GM12878 (cell line): ENCODE measurements around the gene CDK5RAP1. TPM values are rescaled to one million over a fixed set of nuclear protein-coding genes. Genes with fewer than 3 reads are reported as not detected.

ENCODE experiments used
- ATAC-seq: fragments of 200-7000 bp; cut with Tn5 transposase; 3 replicates; pipeline ENCODE4 v1.9.1; 2020; ENCODE audit warnings: mild to moderate bottlenecking, moderate library complexity
- BruUV-seq: library from RNA; stranded (reverse); fragments of 400-500 nt; replicated peaks from 2 replicates; lab custom pipeline; 2021; lab: Mats Ljungman, UMichigan
- CTCF ChIA-PET: fragments of 300-600 bp; sonication (Branson Sonifier 250); formaldehyde crosslinking; extraction: SDS; loops from one replicate; lab custom pipeline; 2021; ENCODE audit warnings: inconsistent platforms; lab: Yijun Ruan, JAX
- POLR2A ChIA-PET: fragments of 350-600 bp; formaldehyde crosslinking; extraction: SDS; loops from one replicate; lab custom pipeline; 2021; ENCODE audit warnings: inconsistent platforms; lab: Charles Lee
- RAD21 ChIA-PET: fragments of 300-600 bp; sonication (Branson Sonifier 250); formaldehyde crosslinking; loops from one replicate; lab custom pipeline; 2023; ENCODE audit warnings: antibody characterized with exemption; ENCODE audit not compliant: unreplicated experiment; lab: Charles Lee
- SMC1A ChIA-PET: fragments of 300-600 bp; sonication (Branson Sonifier 250); formaldehyde crosslinking; loops from one replicate; lab custom pipeline; 2023; ENCODE audit not compliant: unreplicated experiment, uncharacterized antibody; lab: Charles Lee
- DNase-seq: peaks from one replicate; pipeline ENCODE4 v3.0.0-alpha.2; 2011; ENCODE audit warnings: low read depth, low spot score
- FAIRE-seq: peaks from 3 replicates; lab custom pipeline; 2011; peaks lifted over from hg19 to GRCh38; lab: Jason Lieb, UNC
- H2AFZ ChIP-seq: 2 replicates; pipeline ENCODE4 v1.6.0; 2011; ENCODE audit warnings: low read depth, low read length, control low read depth; ENCODE audit not compliant: control insufficient read depth
- H3K27ac ChIP-seq: 2 replicates; pipeline ENCODE4 v1.5.1; 2011; ENCODE audit warnings: control low read depth; ENCODE audit not compliant: control insufficient read depth, insufficient read depth
- H3K27me3 ChIP-seq, 2 experiments: replicated peaks in 1 of 2; 2 replicates each; pipeline versions ENCODE4 v1.6.0 to v1.6.1; 2011; ENCODE audit warnings: low read length in 1 of 2; ENCODE audit not compliant: control insufficient read depth in 2 of 2, insufficient read depth in 2 of 2
- H3K36me3 ChIP-seq, 2 experiments: 2 replicates each; pipeline ENCODE4 v1.5.1; 2011; ENCODE audit warnings: low read length in 1 of 2; ENCODE audit not compliant: control insufficient read depth in 2 of 2, insufficient read depth in 2 of 2
- H3K4me1 ChIP-seq: 2 replicates; pipeline ENCODE4 v1.6.1; 2011; ENCODE audit warnings: mild to moderate bottlenecking, low read length, moderate library complexity, mixed read lengths; ENCODE audit not compliant: control insufficient read depth, insufficient read depth
- H3K4me2 ChIP-seq: 2 replicates; pipeline ENCODE4 v1.6.0; 2011; ENCODE audit warnings: control low read depth; ENCODE audit not compliant: control insufficient read depth, insufficient read depth
- H3K4me3 ChIP-seq: fragments of 200-600 bp; sonication (generic); 2 replicates; pipeline ENCODE4 v1.5.1; 2016
- H3K79me2 ChIP-seq: 2 replicates; pipeline ENCODE4 v1.6.0; 2011; ENCODE audit warnings: low read length; ENCODE audit not compliant: control insufficient read depth, insufficient read depth
- H3K9ac ChIP-seq: 2 replicates; pipeline ENCODE4 v1.8.0; 2011; ENCODE audit warnings: low read length, control low read depth, mixed read lengths; ENCODE audit not compliant: control insufficient read depth, insufficient read depth
- H3K9me3 ChIP-seq: replicated peaks from 3 replicates; pipeline ENCODE4 v1.5.1; 2011; ENCODE audit warnings: mild to moderate bottlenecking, low read length; ENCODE audit not compliant: control insufficient read depth, insufficient read depth
- H4K20me1 ChIP-seq: 2 replicates; pipeline ENCODE4 v1.6.0; 2011; ENCODE audit not compliant: control insufficient read depth, insufficient read depth
- BHLHE40 ChIP-seq, 2 experiments: fragments of 450-650 bp in 1 of 2; IDR thresholded peaks; 2 replicates each; pipeline ENCODE4 v1.6.1; 2011 to 2017; ENCODE audit warnings: low read depth in 2 of 2, borderline replicate concordance in 1 of 2, improper control_type of control experiment in 1 of 2, low read length in 1 of 2, mild to moderate bottlenecking in 1 of 2
- GATAD2B ChIP-seq: fragments of 450-650 bp; conservative IDR thresholded peaks from 2 replicates; pipeline ENCODE4 v1.6.1; 2017; ENCODE audit warnings: low read depth, mild to moderate bottlenecking, moderate library complexity
- JUNB ChIP-seq: IDR thresholded peaks from 2 replicates; pipeline ENCODE4 v1.6.1; 2016; ENCODE audit warnings: antibody characterized with exemption, mild to moderate bottlenecking
- RAD21 ChIP-seq: IDR thresholded peaks from 2 replicates; pipeline ENCODE4 v1.6.1; 2011; ENCODE audit warnings: mild to moderate bottlenecking, low read depth, low read length, moderate library complexity; ENCODE audit not compliant: insufficient read depth
- SREBF2 ChIP-seq: IDR thresholded peaks from 2 replicates; pipeline ENCODE4 v1.6.1; 2012; ENCODE audit warnings: mild to moderate bottlenecking, low read length
- STAT1 ChIP-seq: fragments of 450-650 bp; conservative IDR thresholded peaks from 2 replicates; pipeline ENCODE4 v1.6.1; 2014; ENCODE audit warnings: antibody characterized with exemption, mild to moderate bottlenecking
- SUZ12 ChIP-seq: fragments of 200-600 bp; sonication (generic); IDR thresholded peaks from one replicate; pipeline ENCODE4 v1.6.1; 2018; ENCODE audit warnings: antibody characterized with exemption, mild to moderate bottlenecking; ENCODE audit not compliant: unreplicated experiment
- YBX1 ChIP-seq: fragments of 450-650 bp; IDR thresholded peaks from 2 replicates; pipeline ENCODE4 v1.6.1; 2016; ENCODE audit warnings: antibody characterized with exemption
- WGBS: methylation state at CpG from one replicate; pipeline ENCODE4 v1.1.6; 2016; ENCODE audit warnings: low lambda C conversion rate; ENCODE audit not compliant: insufficient replicate concordance, insufficient coverage; ENCODE audit errors: missing lambda C conversion rate; 5-methylcytosine and 5-hydroxymethylcytosine counted together
- in situ Hi-C: fragments of 300-500 bp; cut with MboI; formaldehyde crosslinking; loops from 9 replicates; pipeline ENCODE4 v1.14.3; 2018; ENCODE audit warnings: mixed read lengths
- intact Hi-C: fragments of 100-400 bp; cut with micrococcal nuclease; formaldehyde crosslinking; loops from one replicate; pipeline ENCODE4 v1.14.2; 2022; ENCODE audit not compliant: unreplicated experiment
- polyA plus RNA-seq, 11 experiments: library from polyadenylated mRNA; depleted of rRNA in 4 of 11; unstranded in 6 of 11; stranded (reverse) in 5 of 11; fragments of >200 nt; fragmentation: Nextera tagmentation in 4 of 11; fragmentation: Illumina TruSeq in 1 of 11; extraction: Ambion mirVana in 4 of 11; extraction: Trizol in 1 of 11; gene quantifications; 1 replicate in 1 of 11; 2 replicates in 10 of 11; pipeline versions ENCODE4 v1.2.1 to v1.2.3, GENCODE V29; 2011 to 2016; ENCODE audit warnings: inconsistent platforms in 2 of 11, missing spikeins in 2 of 11, low read depth in 1 of 11
- total RNA-seq, 4 experiments: library from RNA; depleted of rRNA in 3 of 4; stranded (reverse); fragments of >200 nt in 3 of 4; fragmentation: Illumina TruSeq in 1 of 4; extraction: Trizol in 1 of 4; gene quantifications; 2 replicates each; pipeline versions ENCODE4 v1.2.1 to v1.2.3, GENCODE V29; 2013 to 2021
- TF ChIP-seq, protein P1 (sequence below): fragments of 450-650 bp; conservative IDR thresholded peaks from 2 replicates; pipeline ENCODE4 v1.6.1; 2017; ENCODE audit warnings: mild to moderate bottlenecking, moderate library complexity
- TF ChIP-seq, protein P2 (sequence below): IDR thresholded peaks from 2 replicates; pipeline ENCODE4 v1.6.1; 2012; ENCODE audit warnings: low read length, inconsistent platforms
- TF ChIP-seq, protein P3 (sequence below): IDR thresholded peaks from 2 replicates; pipeline ENCODE4 v1.6.1; 2012; ENCODE audit warnings: low read depth, low read length, improper control_type of control experiment

Gene CDK5RAP1
- total and polyA plus RNA-seq, 10 of the 15 experiments (the other 5 are each of a cell fraction or from before 2014, with no cell fraction given), result 30.4 to 67.6 (median 38.8) TPM

DNA sequence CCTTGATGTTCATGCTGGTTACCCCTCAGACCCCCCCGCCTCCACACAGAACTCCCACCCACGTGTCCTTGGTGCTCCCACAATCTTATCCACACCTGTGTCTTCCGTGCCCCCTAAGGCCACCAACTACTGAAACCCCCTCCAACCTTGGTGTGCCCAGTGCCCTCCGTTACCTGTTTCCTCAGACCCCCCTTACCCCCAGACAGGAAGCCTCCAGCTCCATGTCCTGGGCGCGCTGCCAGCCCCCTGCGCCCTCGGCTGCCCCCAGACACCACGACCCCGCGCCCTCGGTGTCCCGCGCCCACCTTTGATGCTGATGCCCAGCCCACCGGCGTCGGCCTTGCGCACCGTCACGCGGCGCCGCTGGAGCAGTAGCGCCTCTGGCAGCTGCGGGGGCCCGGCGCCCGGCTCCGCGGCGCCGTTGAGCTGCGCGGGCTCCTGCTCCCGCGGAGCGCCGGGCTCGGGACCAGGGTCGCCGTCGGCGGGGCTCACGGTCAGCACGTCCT, 41.7 kb upstream of the CDK5RAP1 start (continued):
- TF ChIP-seq, protein P1, sequence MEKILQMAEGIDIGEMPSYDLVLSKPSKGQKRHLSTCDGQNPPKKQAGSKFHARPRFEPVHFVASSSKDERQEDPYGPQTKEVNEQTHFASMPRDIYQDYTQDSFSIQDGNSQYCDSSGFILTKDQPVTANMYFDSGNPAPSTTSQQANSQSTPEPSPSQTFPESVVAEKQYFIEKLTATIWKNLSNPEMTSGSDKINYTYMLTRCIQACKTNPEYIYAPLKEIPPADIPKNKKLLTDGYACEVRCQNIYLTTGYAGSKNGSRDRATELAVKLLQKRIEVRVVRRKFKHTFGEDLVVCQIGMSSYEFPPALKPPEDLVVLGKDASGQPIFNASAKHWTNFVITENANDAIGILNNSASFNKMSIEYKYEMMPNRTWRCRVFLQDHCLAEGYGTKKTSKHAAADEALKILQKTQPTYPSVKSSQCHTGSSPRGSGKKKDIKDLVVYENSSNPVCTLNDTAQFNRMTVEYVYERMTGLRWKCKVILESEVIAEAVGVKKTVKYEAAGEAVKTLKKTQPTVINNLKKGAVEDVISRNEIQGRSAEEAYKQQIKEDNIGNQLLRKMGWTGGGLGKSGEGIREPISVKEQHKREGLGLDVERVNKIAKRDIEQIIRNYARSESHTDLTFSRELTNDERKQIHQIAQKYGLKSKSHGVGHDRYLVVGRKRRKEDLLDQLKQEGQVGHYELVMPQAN, result 0 out of 2 replicates have a peak, but pooled peaks have one; percentile 45
- TF ChIP-seq RAD21 (no peak), YBX1 (no peak), BHLHE40 (IDR thresholded peaks at IDR 0.05; ENCODE audit: borderline replicate concordance in 1 of 2, low read depth in 2 of 2, low read length in 1 of 2) (0 out of 4 replicates have a peak, but pooled peaks of 1 of the 2 experiments have one; percentile 21), SREBF2 (no peak)
- TF ChIP-seq, protein P2, sequence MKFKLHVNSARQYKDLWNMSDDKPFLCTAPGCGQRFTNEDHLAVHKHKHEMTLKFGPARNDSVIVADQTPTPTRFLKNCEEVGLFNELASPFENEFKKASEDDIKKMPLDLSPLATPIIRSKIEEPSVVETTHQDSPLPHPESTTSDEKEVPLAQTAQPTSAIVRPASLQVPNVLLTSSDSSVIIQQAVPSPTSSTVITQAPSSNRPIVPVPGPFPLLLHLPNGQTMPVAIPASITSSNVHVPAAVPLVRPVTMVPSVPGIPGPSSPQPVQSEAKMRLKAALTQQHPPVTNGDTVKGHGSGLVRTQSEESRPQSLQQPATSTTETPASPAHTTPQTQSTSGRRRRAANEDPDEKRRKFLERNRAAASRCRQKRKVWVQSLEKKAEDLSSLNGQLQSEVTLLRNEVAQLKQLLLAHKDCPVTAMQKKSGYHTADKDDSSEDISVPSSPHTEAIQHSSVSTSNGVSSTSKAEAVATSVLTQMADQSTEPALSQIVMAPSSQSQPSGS, result no peak
- TF ChIP-seq, all 136 proteins: peak for 3

DNA sequence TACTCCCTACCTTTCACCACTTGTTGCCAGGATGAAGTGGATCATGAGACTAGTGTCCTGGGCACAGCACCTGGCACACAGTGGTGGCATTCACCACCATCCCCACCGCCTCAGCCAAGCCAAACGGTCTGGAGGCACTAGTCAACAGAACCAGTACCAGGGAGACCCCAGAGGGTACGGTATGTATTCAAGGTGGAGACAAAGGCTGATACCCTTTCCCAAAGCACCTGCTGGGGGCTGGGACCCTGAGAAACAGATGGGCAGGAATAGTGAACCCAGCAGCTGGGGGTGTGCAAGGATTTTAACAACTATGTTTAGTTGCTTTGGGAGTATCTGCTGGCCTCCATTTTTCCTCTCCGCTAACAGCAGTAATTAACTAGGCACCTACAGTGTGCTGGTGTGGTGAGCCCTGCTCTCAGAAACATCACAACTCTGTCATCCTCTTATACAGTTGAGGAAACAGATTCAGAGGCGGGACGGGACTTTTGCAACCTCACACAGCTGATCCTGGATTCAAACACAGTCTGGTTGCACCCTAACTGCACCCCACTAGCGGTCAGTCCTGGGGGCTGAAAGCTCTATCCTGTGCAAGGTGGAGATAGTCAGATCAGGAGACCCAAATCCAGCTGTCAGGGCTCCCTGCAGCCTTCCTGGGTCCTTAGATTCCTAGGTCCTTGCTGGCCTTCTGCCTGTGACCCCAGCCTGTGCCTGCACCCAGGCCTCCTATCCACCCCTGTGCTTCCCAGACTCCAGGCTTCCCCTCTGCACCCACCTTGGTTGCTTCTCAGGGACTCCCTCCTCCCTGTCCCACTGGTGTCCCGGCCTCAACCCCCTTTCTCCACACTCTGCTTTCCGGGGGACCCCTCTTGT, 41.1 kb upstream of the CDK5RAP1 start:
- Histone ChIP-seq H3K36me3 (no peaks in the 10 kb centered on the region), H2AFZ (no peak overlapping the region), H3K9me3 (no peaks in the 10 kb centered on the region), H3K4me1 (peaks cover 26% of the 10 kb centered on the region), H3K4me2 (peak overlapping the region; percentile 93), H3K79me2 (no peaks in the 10 kb centered on the region), H4K20me1 (no peaks in the 10 kb centered on the region), H3K27me3 (no peaks in the 10 kb centered on the region; a peak in 1 of 4 replicates), H3K9ac (peak overlapping the region; percentile 27; the same call in 1 of the 2 replicates), H3K4me3 (0 out of 2 replicates have a peak overlapping the region, but pooled peaks have one; percentile 77), H3K27ac (no peak overlapping the region)
- DNase-seq (no peak), FAIRE-seq (no peak), ATAC-seq (no peak)
- RAD21 ChIA-PET, result interaction anchor here (1.1 kb wide), 1 partner anchor 48 kb away, joined by 3 read pairs; the partner anchor contains the start of gene CBFA2T2
- POLR2A ChIA-PET, result interaction anchor here (0.5 kb wide), 1 partner anchor 45 kb away, joined by 4 read pairs; no protein-coding TSS in a partner anchor
- SMC1A ChIA-PET, result no interaction called here
- in situ Hi-C loops, result no loop called here
- CTCF ChIA-PET, result no interaction called here
- WGBS, result 56% methylated on average over 9 of the region's 9 CpGs
- BruUV-seq, result no TSS peak
- intact Hi-C loops, result no loop called here
- TF ChIP-seq GATAD2B (no peak), JUNB (no peak), STAT1 (no peak), SUZ12 (no peak), YBX1 (no peak)
- TF ChIP-seq, protein P3, sequence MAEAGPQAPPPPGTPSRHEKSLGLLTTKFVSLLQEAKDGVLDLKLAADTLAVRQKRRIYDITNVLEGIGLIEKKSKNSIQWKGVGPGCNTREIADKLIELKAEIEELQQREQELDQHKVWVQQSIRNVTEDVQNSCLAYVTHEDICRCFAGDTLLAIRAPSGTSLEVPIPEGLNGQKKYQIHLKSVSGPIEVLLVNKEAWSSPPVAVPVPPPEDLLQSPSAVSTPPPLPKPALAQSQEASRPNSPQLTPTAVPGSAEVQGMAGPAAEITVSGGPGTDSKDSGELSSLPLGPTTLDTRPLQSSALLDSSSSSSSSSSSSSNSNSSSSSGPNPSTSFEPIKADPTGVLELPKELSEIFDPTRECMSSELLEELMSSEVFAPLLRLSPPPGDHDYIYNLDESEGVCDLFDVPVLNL, result no peak
